WI38 (cell line): ENCODE data around the gene MAP3K5.

Source experiments
- H3K4me3 ChIP-seq: 2 replicates; pipeline ENCODE4 v1.5.1; 2011; ENCODE audit warnings: low read depth, mild to moderate bottlenecking, control low read depth, low read length
- CTCF ChIP-seq: IDR thresholded peaks from 2 replicates; pipeline ENCODE4 v1.5.1; 2012; ENCODE audit warnings: low read depth, mild to moderate bottlenecking, control low read depth, low read length

The MAP3K5 gene

GRCh38 chr6:136753624-136754023, 38.7 kb downstream of the MAP3K5 start:
- H3K4me3 ChIP-seq: no peak overlapping the region
- no peak for TF ChIP-seq CTCF

- H3K4me3 ChIP-seq: no peak overlapping the region
- TF ChIP-seq CTCF: no peak
These were observed 39.7 kb downstream of the MAP3K5 start for GRCh38 chr6:136752554-136752953.

- TF ChIP-seq CTCF: no peak
These were observed 40.3 kb downstream of the MAP3K5 start for GRCh38 chr6:136751991-136752390.

GRCh38 chr6:136751522-136751956, 40.7 kb downstream of the MAP3K5 start:
- TF ChIP-seq CTCF: no peak
- no peak overlapping the region for H3K4me3 ChIP-seq

More at GRCh38 chr6:136751991-136752390, 40.3 kb downstream of the MAP3K5 start:
- no peak overlapping the region for H3K4me3 ChIP-seq

GRCh38 chr6:136750696-136751521, 41.4 kb downstream of the MAP3K5 start:
- H3K4me3 ChIP-seq: no peak overlapping the region
- TF ChIP-seq CTCF: no peak

GRCh38 chr6:136749359-136749997, 42.8 kb downstream of the MAP3K5 start:
- no peak for TF ChIP-seq CTCF
- no peak overlapping the region for H3K4me3 ChIP-seq

GRCh38 chr6:136747507-136747906, 44.8 kb downstream of the MAP3K5 start:
- TF ChIP-seq CTCF: no peak
- H3K4me3 ChIP-seq: no peak overlapping the region
